Fibroblast of lung (primary cell): Measurements from ENCODE around the gene GREM2. TPM values are rescaled to one million over a fixed set of nuclear protein-coding genes. Genes with fewer than 3 reads are reported as not detected.

ENCODE experiments used
- DNase-seq, 2 donors: peaks; one replicate each; pipeline versions ENCODE4 v3.0.0 to v3.0.0-alpha.2; 2010; ENCODE audit warnings: low read depth in 2 of 2
- H2AFZ ChIP-seq: 2 replicates; pipeline ENCODE4 v1.5.1; 2012; ENCODE audit warnings: low read length, control low read depth, inconsistent platforms
- H3K27ac ChIP-seq: 2 replicates; pipeline ENCODE4 v1.5.1; 2011; ENCODE audit warnings: low read length, control low read depth; ENCODE audit not compliant: insufficient read depth
- H3K27me3 ChIP-seq: 2 replicates; pipeline ENCODE4 v1.5.1; 2011; ENCODE audit warnings: mild to moderate bottlenecking, low read length; ENCODE audit not compliant: control insufficient read depth, insufficient read depth
- H3K36me3 ChIP-seq: 2 replicates; pipeline ENCODE4 v1.5.1; 2011; ENCODE audit warnings: low read length; ENCODE audit not compliant: control insufficient read depth, insufficient read depth
- H3K4me1 ChIP-seq: 2 replicates; pipeline ENCODE4 v1.5.1; 2011; ENCODE audit warnings: low read length; ENCODE audit not compliant: control insufficient read depth, insufficient read depth; ENCODE audit errors: extremely low read depth
- H3K4me2 ChIP-seq: 2 replicates; pipeline ENCODE4 v1.5.1; 2011; ENCODE audit warnings: low read length, control low read depth; ENCODE audit not compliant: insufficient read depth; ENCODE audit errors: extremely low read depth
- H3K4me3 ChIP-seq, 4 experiments: fragments of 200-600 bp in 1 of 4; sonication (generic) in 1 of 4; replicated peaks in 1 of 4; 2 replicates each; pipeline ENCODE4 v1.5.1; 2011 to 2016; ENCODE audit warnings: low read length in 4 of 4, low read depth in 3 of 4, mild to moderate bottlenecking in 3 of 4, control low read depth in 2 of 4, inconsistent platforms in 1 of 4, mixed read lengths in 1 of 4; ENCODE audit not compliant: insufficient read depth in 1 of 4; ENCODE audit errors: control extremely low read depth in 1 of 4
- H3K79me2 ChIP-seq: 2 replicates; pipeline ENCODE4 v1.5.1; 2012; ENCODE audit warnings: mild to moderate bottlenecking, low read length, inconsistent platforms; ENCODE audit not compliant: control insufficient read depth, insufficient read depth
- H3K9ac ChIP-seq: 2 replicates; pipeline ENCODE4 v1.5.1; 2011; ENCODE audit warnings: mild to moderate bottlenecking, low read length, control low read depth; ENCODE audit not compliant: insufficient read depth
- H3K9me3 ChIP-seq: 2 replicates; pipeline ENCODE4 v1.5.1; 2012; ENCODE audit warnings: low read depth, low read length; ENCODE audit not compliant: control insufficient read depth, insufficient read depth
- H4K20me1 ChIP-seq: 2 replicates; pipeline ENCODE4 v1.5.1; 2011; ENCODE audit warnings: low read length; ENCODE audit not compliant: control insufficient read depth, insufficient read depth; ENCODE audit errors: extremely low read depth
- EZH2 ChIP-seq: IDR thresholded peaks from 2 replicates; pipeline ENCODE4 v1.5.1; 2012; ENCODE audit warnings: low read length, control low read depth, mild to moderate bottlenecking; ENCODE audit errors: missing control alignments
- polyA plus RNA-seq, 2 donors: library from polyadenylated mRNA; depleted of rRNA in 1 of 2; stranded (reverse) in 1 of 2; unstranded in 1 of 2; fragments of >200 nt; gene quantifications; 2 replicates each; pipeline ENCODE4 v1.2.1, GENCODE V29; 2011 to 2012; ENCODE audit warnings: missing spikeins in 1 of 2
- total RNA-seq: library from RNA; depleted of rRNA; stranded (reverse); fragments of >200 nt; gene quantifications from 2 replicates; pipeline ENCODE4 v1.2.1, GENCODE V29; 2014
- TF ChIP-seq, protein P1 (sequence below), 2 donors: IDR thresholded peaks in 1 of 2; conservative IDR thresholded peaks in 1 of 2; 1 replicate in 1 of 2; 2 replicates in 1 of 2; pipeline ENCODE4 v1.5.1; 2011 to 2012; ENCODE audit warnings: low read length in 2 of 2, control low read depth in 1 of 2, inconsistent platforms in 1 of 2, low read depth in 1 of 2, mild to moderate bottlenecking in 1 of 2

Gene GREM2
- total and polyA plus RNA-seq, 2 donors (not counting 1 experiment from before 2014, with no cell fraction given): 6.9 to 21.1 TPM

GRCh38 chr1:240635466-240636256 lies 23.7 kb upstream of the GREM2 start:
- no peak overlapping the region for H2AFZ ChIP-seq
- H3K4me1 ChIP-seq: no peaks in the 10 kb centered on the region
- H4K20me1 ChIP-seq: no peaks in the 10 kb centered on the region
- H3K9me3 ChIP-seq: no peaks in the 10 kb centered on the region
- no peak for TF ChIP-seq EZH2
- no peak overlapping the region for H3K27ac ChIP-seq
- no peaks in the 10 kb centered on the region for H3K36me3 ChIP-seq
- H3K4me2 ChIP-seq: no peak overlapping the region
- DNase-seq: no peak
- H3K27me3 ChIP-seq: no peaks in the 10 kb centered on the region
- H3K4me3 ChIP-seq: no peak overlapping the region
- H3K79me2 ChIP-seq: no peaks in the 10 kb centered on the region
- no peak overlapping the region for H3K9ac ChIP-seq

- DNase-seq: peak in 1 of 2 donors; percentile 44
- no peak overlapping the region for H3K9ac ChIP-seq
- H3K4me3 ChIP-seq: no peak overlapping the region
- H4K20me1 ChIP-seq: no peaks in the 10 kb centered on the region
- no peak overlapping the region for H3K4me2 ChIP-seq
- no peaks in the 10 kb centered on the region for H3K79me2 ChIP-seq
- H3K4me1 ChIP-seq: no peaks in the 10 kb centered on the region
- no peak overlapping the region for H2AFZ ChIP-seq
- no peak overlapping the region for H3K27ac ChIP-seq
- H3K36me3 ChIP-seq: no peaks in the 10 kb centered on the region
- no peaks in the 10 kb centered on the region for H3K27me3 ChIP-seq
- TF ChIP-seq, protein P1, sequence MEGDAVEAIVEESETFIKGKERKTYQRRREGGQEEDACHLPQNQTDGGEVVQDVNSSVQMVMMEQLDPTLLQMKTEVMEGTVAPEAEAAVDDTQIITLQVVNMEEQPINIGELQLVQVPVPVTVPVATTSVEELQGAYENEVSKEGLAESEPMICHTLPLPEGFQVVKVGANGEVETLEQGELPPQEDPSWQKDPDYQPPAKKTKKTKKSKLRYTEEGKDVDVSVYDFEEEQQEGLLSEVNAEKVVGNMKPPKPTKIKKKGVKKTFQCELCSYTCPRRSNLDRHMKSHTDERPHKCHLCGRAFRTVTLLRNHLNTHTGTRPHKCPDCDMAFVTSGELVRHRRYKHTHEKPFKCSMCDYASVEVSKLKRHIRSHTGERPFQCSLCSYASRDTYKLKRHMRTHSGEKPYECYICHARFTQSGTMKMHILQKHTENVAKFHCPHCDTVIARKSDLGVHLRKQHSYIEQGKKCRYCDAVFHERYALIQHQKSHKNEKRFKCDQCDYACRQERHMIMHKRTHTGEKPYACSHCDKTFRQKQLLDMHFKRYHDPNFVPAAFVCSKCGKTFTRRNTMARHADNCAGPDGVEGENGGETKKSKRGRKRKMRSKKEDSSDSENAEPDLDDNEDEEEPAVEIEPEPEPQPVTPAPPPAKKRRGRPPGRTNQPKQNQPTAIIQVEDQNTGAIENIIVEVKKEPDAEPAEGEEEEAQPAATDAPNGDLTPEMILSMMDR (conservative IDR thresholded peaks at IDR 0.05 in 1 of 2, IDR thresholded peaks at IDR 0.05 in 1 of 2; ENCODE audit: low read depth in 1 of 2, low read length in 2 of 2): no peak
- no peak for TF ChIP-seq EZH2
- H3K9me3 ChIP-seq: no peaks in the 10 kb centered on the region
Observed at GRCh38 chr1:240630409-240630808, 18.5 kb upstream of the GREM2 start.

- Histone ChIP-seq H3K36me3 (no peaks in the 10 kb centered on the region), H3K4me2 (no peak overlapping the region), H3K4me3 (no peak overlapping the region), H2AFZ (no peak overlapping the region), H4K20me1 (no peaks in the 10 kb centered on the region), H3K9me3 (no peaks in the 10 kb centered on the region), H3K27me3 (no peaks in the 10 kb centered on the region), H3K9ac (no peak overlapping the region), H3K4me1 (no peaks in the 10 kb centered on the region), H3K27ac (no peak overlapping the region), H3K79me2 (no peaks in the 10 kb centered on the region)
- no peak for TF ChIP-seq EZH2
- TF ChIP-seq, protein P1 (conservative IDR thresholded peaks at IDR 0.05 in 1 of 2, IDR thresholded peaks at IDR 0.05 in 1 of 2; ENCODE audit: low read depth in 1 of 2, low read length in 2 of 2): no peak
- peak in 1 of 2 donors; percentile 83 for DNase-seq
Observed at GRCh38 chr1:240621249-240621648, 9.3 kb upstream of the GREM2 start.
